Stimulated activated naive CD8-positive, alpha-beta T cell treated with anti-CD3 and anti-CD28 coated beads, Interleukin-15, Interleukin-2, amounts not matched to agents 100 U/mL and 50 U/mL, for 24 hours (primary cell): ENCODE measurements around the gene POLD1.
"Not testable (repeated sequence)": the region's sequence is repeated elsewhere in the genome, so short reads cannot be mapped to it uniquely, and the experiment has no call there.

Experiments
- ATAC-seq: fragments of 150-1000 bp; cut with Tn5 transposase; one replicate; pipeline ENCODE4 v1.10.0; 2021
- DNase-seq: peaks from one replicate; pipeline ENCODE4 v3.0.0; 2021

The POLD1 gene

DNA sequence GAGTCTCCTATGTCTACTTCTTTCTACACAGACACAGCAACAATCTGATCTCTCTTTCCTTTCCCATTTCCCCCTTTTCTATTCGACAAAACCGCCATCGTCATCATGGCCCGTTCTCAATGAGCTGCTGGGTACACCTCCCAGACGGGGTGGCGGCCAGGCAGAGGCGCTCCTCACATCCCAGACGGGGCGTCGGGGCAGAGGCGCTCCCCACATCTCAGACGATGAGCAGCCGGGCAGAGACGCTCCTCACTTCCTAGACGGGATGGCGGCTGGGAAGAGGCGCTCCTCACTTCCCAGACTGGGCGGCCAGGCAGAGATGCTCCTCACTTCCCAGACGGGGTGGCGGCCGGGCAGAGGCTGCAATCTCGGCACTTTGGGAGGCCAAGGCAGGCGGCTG, 6.8 kb downstream of the POLD1 start:
- DNase-seq, ATAC-seq: not testable (repeated sequence)

DNA sequence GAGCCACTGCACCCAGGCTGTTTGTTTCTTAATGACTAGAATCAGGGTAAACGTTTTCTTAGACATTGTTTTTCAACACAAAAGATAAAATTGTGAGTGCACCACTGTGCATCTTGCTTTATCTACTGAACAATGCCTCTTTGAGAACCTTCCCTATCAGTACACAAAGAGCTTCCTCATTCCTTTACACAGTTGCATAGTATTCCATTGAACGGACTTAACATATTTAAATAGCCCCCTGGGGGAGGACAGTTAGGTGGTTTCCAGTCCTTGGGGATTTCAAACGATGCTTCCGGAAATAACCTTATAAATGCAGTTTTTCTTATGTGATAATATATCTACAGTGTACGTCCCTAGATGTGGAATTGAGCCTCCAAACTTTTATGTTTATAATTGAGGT, 8.6 kb downstream of the POLD1 start:
- DNase-seq (no peak), ATAC-seq (no peak)

- ATAC-seq (no peak), DNase-seq (no peak)
Observed at GRCh38 chr19:50393589-50393988, 9.4 kb downstream of the POLD1 start.

DNA sequence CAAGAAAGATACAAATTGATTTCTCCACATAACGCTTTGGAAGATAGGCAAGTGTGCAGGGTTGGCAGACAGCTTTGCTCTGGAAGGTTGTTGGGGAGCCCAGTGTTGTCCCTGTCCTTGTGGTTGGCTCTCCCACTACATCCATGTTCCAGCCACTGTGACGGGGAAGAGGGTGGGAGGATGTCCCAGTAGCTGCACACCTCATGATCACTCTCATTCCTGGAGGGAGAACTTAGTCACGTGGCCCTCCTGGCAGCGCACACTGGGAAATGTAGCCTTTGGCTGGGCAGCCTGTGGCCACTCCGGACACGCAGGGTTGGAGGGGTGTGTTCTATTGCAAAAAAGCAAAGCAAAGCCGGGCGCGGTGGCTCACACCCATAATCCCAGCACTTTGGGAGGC, 9.9 kb downstream of the POLD1 start:
- DNase-seq (no peak), ATAC-seq (no peak)

GRCh38 chr19:50398675-50399367, 14.7 kb downstream of the POLD1 start:
- ATAC-seq (no peak), DNase-seq (no peak)

DNA sequence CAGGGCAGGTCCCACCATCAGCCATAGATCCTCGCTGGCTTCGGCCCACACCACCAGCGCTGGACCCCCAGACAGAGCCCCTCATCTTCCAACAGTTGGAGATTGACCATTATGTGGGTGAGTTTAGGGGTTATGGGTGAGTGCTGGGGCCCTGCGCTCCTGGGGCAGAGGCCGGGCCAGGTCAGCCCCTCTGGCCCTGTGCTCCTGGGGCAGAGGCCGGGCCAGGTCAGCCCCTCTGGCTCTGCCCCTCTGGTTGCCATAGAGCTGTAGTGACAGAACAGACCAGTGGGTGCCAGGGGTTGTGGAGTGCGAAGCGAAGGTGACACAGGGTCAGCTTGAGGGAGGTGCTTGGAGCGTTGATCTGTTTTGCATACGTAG, 15.2 kb downstream of the POLD1 start:
- ATAC-seq (no peak), DNase-seq (no peak)

- DNase-seq (no peak), ATAC-seq (no peak)
Observed at GRCh38 chr19:50401605-50402450, 17.7 kb downstream of the POLD1 start.

GRCh38 chr19:50402544-50403301, 18.6 kb downstream of the POLD1 start:
- DNase-seq (no peak), ATAC-seq (no peak)

DNA sequence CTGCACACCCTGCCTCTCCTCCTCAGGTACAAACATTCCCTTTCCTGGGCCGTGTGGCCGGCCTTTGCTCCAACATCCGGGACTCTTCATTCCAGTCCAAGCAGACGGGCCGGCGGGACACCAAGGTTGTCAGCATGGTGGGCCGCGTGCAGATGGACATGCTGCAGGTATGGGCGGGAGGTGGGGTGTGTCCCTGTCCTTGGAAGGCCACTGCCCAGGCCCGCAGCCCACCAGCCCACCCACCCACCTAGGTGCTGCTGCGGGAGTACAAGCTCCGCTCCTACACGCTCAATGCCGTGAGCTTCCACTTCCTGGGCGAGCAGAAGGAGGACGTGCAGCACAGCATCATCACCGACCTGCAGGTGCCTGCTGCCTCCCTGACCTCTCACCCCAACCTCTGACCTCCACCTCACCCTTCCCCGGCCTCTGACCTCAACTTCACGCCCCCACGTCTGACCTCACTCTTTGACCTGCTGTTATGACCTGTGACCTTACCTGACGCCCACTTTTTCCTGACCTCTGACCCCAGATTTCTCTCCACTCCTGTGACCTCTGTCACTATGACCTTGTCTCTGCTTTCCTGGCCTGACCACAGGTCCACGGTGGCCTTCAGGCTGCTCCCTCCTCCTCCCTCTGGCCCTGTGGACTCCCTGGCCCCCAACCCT, 22.1 kb downstream of the POLD1 start:
- ATAC-seq, result no peak
- DNase-seq, result no peak

DNA sequence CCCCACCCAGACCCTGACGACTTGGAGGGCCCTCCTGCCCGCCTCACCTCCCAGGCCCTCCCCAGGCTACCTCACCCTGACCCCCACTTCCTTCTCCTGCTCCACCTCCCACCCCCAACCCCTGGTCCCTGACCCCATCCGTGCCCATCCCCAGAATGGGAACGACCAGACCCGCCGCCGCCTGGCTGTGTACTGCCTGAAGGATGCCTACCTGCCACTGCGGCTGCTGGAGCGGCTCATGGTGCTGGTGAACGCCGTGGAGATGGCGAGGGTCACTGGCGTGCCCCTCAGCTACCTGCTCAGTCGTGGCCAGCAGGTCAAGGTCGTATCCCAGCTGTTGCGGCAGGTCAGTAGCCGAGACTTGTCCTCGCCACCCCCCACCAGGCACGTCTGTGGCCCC, 22.7 kb downstream of the POLD1 start:
- ATAC-seq (no peak), DNase-seq (no peak)

- no peak for DNase-seq
Observed at GRCh38 chr19:50409347-50409746, 25.2 kb downstream of the POLD1 start.

DNA sequence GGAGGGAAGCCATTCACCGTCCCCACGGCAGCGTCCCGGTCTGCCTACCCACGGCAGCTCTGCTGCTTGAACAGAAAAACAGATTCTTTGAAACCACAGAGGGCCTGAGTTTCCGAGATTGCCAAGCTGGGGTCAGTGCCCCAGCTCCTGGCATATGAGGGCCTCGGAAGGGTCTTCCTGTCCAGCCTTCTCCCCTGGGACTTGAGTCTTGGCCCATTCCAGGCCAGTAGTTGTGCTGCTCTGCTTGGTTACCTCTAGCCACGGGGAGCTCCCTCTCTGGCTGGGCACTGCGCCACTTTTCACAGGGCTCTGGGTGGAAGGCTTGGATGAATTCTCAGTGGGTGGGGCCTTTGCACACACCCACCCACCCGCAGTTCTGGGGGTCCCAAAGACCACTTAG, 26.0 kb downstream of the POLD1 start:
- ATAC-seq (no peak), DNase-seq (no peak)

More at GRCh38 chr19:50409347-50409746, 25.2 kb downstream of the POLD1 start:
- ATAC-seq, result no peak

DNA sequence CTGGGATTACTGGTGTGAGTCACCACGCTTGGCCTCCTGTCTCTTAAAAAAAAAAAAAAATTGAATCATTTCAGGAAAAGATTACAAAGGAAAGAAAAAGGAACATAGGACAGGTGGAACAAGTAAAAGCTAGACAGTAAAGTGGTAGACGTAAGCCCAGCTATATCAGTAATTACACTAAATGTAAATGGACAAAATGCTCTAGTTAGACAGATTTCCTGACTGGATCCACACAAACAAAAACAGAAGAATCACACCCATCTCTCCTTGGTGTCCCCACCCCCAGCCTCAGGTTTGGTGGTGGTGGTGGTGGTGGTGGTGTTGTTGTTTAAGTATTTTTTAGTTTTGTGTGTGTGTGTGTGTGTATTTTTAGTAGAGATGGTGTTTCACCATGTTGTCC, 28.3 kb downstream of the POLD1 start:
- DNase-seq (no peak), ATAC-seq (no peak)

GRCh38 chr19:50413096-50413495, 28.9 kb downstream of the POLD1 start:
- ATAC-seq, result no peak

GRCh38 chr19:50413531-50413930, 29.4 kb downstream of the POLD1 start:
- ATAC-seq (no peak), DNase-seq (no peak)

More at GRCh38 chr19:50413096-50413495, 28.9 kb downstream of the POLD1 start:
- no peak for DNase-seq

DNA sequence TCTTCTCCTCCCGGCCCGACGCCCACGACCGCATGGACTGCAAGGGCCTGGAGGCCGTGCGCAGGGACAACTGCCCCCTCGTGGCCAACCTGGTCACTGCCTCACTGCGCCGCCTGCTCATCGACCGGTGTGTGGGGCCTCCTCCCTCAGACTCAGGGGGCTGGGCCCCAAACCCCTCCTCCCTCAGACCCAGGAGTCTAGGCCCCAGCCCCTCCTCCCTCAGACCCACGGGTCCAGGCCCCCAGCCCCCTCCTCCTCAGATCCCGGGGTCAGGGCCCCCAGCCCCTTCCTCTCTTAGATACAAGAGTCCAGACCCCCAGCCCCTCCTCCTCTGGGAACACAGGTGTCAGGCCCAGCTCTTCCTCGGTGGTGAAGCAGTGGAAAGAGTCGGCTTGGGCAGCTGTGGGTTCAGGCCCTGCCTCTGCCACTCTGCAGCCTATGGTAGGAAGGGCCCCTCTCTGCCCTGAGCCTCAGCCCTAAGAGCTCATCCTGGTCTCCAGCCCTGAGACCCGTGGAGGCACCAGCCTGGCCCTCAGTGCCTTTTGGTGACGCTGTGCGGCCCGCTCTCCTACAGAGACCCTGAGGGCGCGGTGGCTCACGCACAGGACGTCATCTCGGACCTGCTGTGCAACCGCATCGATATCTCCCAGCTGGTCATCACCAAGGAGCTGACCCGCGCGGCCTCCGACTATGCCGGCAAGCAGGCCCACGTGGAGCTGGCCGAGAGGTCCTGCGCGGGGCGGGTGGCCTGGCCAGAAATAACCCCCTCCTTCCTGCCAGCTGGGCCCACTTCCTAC, 30.9 kb downstream of the POLD1 start:
- peak; percentile 54 for ATAC-seq
- DNase-seq, result peak; percentile 85

DNA sequence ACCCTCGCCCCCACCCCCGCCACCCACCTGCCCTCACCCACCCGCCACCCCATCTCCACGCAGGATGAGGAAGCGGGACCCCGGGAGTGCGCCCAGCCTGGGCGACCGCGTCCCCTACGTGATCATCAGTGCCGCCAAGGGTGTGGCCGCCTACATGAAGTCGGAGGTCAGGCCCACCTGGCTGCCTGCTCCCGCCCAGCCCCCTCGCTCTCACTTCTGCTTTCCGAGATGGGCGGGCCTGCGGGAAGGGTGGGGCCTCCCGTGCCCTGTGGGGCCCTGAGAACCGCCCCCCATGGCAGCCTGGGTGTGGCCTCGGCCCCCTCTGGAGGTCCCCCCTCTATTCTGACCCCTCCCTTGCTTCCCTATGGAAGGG, 31.5 kb downstream of the POLD1 start:
- peak; percentile 30 for ATAC-seq
- peak; percentile 63 for DNase-seq

DNA sequence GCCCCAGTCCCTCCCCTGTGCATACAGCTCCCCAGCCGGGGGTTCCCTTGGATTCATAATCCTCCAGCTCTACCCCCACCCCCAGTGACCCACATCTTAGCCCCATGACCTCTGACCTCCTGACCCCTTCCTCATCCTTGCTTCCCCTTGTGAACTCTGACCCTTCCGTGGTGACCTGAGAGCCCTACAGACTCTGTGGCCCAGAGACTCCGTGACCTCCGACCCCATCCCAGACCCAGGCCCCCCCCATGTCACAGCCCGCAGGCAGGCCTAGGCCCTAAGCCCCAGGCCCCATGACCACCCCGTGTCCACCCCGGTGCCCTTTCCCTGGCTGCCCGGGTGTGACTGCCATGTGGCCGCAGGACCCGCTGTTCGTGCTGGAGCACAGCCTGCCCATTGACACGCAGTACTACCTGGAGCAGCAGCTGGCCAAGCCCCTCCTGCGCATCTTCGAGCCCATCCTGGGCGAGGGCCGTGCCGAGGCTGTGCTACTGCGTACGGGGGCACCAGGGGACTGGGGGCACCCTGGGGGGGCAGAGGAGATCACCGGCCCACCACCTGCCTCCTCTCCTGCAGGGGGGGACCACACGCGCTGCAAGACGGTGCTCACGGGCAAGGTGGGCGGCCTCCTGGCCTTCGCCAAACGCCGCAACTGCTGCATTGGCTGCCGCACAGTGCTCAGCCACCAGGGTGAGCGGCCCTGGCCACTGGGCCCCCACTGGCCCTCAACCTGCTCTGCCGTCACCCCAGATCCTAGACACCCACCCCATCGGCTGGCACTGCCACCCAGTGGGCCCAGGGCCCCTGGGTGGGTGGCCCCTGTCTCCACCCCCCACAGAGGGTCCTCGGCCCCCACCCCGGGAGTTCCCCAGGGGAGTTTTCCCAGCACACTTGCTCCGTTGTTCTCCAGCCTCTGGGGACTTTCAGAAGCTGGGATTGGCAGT, 32.2 kb downstream of the POLD1 start:
- DNase-seq (no peak), ATAC-seq (no peak)

DNA sequence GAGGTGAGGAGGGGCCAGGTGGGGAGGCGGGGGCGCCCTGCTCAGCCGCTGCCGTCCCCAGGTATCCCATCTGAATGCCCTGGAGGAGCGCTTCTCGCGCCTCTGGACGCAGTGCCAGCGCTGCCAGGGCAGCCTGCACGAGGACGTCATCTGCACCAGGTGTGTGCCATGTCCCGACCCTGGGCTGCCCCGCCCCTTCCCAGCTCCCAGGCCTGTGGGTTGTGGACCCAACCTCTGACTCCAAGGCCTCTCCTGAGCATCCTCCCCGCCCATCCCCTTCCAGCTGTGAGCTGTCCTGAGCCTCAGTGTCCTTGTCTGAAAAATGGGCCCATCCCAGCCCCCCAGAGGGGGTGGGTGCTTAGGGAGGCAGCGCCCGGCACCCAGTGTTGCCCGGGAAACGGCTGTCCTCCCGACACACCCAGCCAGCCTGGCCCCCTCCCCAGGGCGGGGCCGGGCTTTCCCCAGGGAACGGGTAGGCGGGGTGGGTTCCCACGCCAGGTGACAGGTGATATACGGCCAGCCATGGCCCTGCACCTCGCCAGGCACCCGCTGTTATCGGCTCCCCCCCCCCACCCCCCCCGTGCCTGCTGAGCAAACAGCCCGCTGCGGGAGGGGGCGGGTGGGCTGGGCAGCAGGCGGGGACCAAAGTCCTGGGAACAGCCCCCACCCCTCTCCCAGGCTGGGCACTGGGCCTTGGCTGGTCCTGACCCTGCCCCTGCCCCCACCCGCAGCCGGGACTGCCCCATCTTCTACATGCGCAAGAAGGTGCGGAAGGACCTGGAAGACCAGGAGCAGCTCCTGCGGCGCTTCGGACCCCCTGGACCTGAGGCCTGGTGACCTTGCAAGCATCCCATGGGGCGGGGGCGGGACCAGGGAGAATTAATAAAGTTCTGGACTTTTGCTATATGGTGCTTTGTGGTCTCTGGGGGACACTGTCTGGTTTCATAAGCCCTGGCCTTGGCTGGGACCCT, 33.2 kb downstream of the POLD1 start:
- no peak for DNase-seq
- no peak for ATAC-seq
